SK-N-MC (cell line): Measurements from ENCODE around the gene MALRD1.

Source experiments
- EZH2 ChIP-seq: fragments of 200-600 bp; sonication (generic); IDR thresholded peaks from one replicate; pipeline ENCODE4 v1.6.1; 2017; ENCODE audit warnings: antibody characterized with exemption
- POLR2AphosphoS5 ChIP-seq: IDR thresholded peaks from 2 replicates; pipeline ENCODE4 v1.6.1; 2012; ENCODE audit warnings: mild to moderate bottlenecking, low read depth, low read length, borderline replicate concordance

DNA sequence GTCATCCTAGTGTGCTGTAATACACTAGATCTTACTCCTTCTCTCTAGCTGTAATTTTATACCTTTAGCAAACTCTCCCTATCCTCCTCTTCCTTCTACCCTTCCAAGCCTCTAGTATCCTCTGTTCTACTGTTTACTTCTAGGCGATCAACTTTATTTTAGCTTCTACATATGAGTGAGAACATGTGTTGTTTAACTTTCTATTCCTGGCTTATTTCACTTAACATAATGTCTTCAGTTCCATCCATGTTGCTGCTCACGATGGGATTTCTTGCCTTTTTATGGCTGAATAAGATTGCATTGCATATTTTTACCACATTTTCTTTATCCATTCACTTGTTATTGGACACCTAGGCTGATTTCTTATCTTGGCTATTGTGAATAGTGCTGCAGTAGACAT lies 318.6 kb downstream of the MALRD1 start:
- TF ChIP-seq POLR2AphosphoS5 = no peak
- TF ChIP-seq EZH2 = no peak
